KMS-11 (cell line): ENCODE measurements around the gene NIT2.

Experiments
- H2AFZ ChIP-seq: fragments of 200-600 bp; sonication (generic); 2 replicates; pipeline ENCODE4 v1.6.1; 2016; ENCODE audit warnings: antibody characterized with exemption, mixed run types, low read depth
- H3K27ac ChIP-seq: fragments of 200-600 bp; sonication (generic); 2 replicates; pipeline ENCODE4 v1.6.1; 2016; ENCODE audit warnings: mild to moderate bottlenecking, mixed run types
- H3K27me3 ChIP-seq: fragments of 200-600 bp; sonication (generic); 2 replicates; pipeline ENCODE4 v1.6.1; 2017; ENCODE audit warnings: mild to moderate bottlenecking, low read depth, mixed run types, moderate library complexity; ENCODE audit not compliant: insufficient read depth
- H3K36me3 ChIP-seq: fragments of 200-600 bp; sonication (generic); 2 replicates; pipeline ENCODE4 v1.6.1; 2017; ENCODE audit warnings: mild to moderate bottlenecking, mixed run types; ENCODE audit not compliant: insufficient read depth
- H3K4me1 ChIP-seq: fragments of 200-600 bp; sonication (generic); 2 replicates; pipeline ENCODE4 v1.6.1; 2016; ENCODE audit warnings: mild to moderate bottlenecking, low read depth, mixed run types; ENCODE audit not compliant: poor library complexity, severe bottlenecking
- H3K4me2 ChIP-seq: fragments of 200-600 bp; sonication (generic); 2 replicates; pipeline ENCODE4 v1.7.0; 2016; ENCODE audit warnings: mild to moderate bottlenecking, mixed run types
- H3K4me3 ChIP-seq: fragments of 200-600 bp; sonication (generic); IDR thresholded peaks from 2 replicates; pipeline ENCODE4 v1.6.1; 2017; ENCODE audit warnings: low read depth, low read length, mixed read lengths; ENCODE audit not compliant: insufficient read depth
- H3K79me2 ChIP-seq: fragments of 200-600 bp; sonication (generic); 2 replicates; pipeline ENCODE4 v1.6.1; 2016; ENCODE audit warnings: low read depth, mixed run types; ENCODE audit not compliant: insufficient read depth
- H3K9ac ChIP-seq: fragments of 200-600 bp; sonication (generic); 2 replicates; pipeline ENCODE4 v1.6.1; 2016; ENCODE audit warnings: mild to moderate bottlenecking, mixed run types
- H4K20me1 ChIP-seq: fragments of 200-600 bp; sonication (generic); 2 replicates; pipeline ENCODE4 v1.6.1; 2016; ENCODE audit warnings: mild to moderate bottlenecking, mixed run types; ENCODE audit not compliant: insufficient read depth
- CTCF ChIP-seq: fragments of 200-600 bp; sonication (generic); conservative IDR thresholded peaks from 2 replicates; pipeline ENCODE4 v1.6.1; 2017; ENCODE audit warnings: low read depth, mild to moderate bottlenecking, antibody characterized with exemption, low read length, moderate library complexity, mixed read lengths

NIT2 gene

DNA sequence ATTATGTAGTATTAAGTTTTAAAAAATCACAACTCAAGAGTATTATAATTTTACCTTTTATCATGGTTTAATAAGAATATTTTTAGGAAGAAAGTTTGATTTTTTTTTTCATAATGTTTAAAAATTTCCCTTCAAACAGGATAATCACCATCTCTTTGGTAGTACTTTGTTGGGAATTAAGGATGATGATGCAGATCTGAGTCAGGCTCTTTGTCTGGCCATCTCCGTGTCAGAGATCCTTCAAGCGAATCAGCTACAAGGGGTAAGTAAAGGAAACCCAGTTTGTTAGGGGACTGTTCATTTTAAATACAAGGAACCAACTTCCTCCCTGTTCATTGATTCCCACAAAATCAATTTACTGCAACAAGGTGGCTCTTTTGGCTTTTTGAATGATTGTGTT is 36.8 kb upstream of the NIT2 start:
- Histone ChIP-seq H3K27ac (no peak overlapping the region), H2AFZ (no peak overlapping the region), H3K79me2 (no peaks in the 10 kb centered on the region), H3K27me3 (no peaks in the 10 kb centered on the region), H3K4me1 (peaks cover under 1% of the 10 kb centered on the region), H4K20me1 (no peaks in the 10 kb centered on the region), H3K4me2 (no peak overlapping the region), H3K4me3 (no peak overlapping the region), H3K36me3 (no peaks in the 10 kb centered on the region), H3K9ac (no peak overlapping the region)
- no peak for TF ChIP-seq CTCF

DNA sequence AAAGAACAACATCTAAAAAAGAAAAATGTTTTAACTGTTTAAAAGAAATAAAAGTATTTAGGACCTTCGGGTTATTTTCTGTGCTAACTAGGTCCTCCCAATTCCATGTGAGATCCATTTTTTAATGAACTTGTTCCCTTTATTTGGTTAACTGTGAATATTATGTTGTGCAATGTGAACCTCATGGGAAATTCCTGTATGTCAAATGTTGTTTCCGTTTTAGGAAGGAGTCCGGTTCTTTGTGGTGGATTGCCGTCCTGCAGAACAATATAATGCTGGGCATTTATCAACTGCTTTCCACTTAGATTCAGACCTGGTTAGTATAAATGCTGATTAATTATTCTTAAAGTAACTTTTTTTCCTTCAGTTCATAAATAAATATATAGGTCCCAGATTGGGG is 35.5 kb upstream of the NIT2 start:
- no peak overlapping the region for H3K27ac ChIP-seq
- no peak overlapping the region for H3K4me3 ChIP-seq
- H3K4me1 ChIP-seq = no peaks in the 10 kb centered on the region
- no peaks in the 10 kb centered on the region for H3K27me3 ChIP-seq
- no peaks in the 10 kb centered on the region for H4K20me1 ChIP-seq
- no peak for TF ChIP-seq CTCF
- H3K4me2 ChIP-seq = no peak overlapping the region
- no peaks in the 10 kb centered on the region for H3K36me3 ChIP-seq
- H3K9ac ChIP-seq = no peak overlapping the region
- no peak overlapping the region for H2AFZ ChIP-seq
- no peaks in the 10 kb centered on the region for H3K79me2 ChIP-seq

DNA sequence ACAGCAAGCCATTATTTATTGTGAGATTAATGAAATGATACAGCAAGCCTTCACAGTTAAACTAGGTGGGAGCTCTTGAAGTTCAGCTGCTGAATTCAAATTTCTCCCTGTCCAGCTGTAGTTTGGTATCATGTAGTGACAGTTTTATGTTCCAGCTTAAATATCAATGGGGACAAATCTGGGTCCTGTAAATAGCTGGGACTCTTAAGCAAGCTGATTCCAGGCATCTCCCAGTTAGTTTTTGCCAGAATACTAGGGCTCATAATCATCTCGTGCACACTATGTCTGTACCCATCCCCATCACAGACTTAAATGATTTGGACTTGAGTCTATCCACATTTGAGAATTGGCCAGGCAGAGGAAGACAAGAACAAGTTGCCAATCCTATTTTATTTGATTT is 27.9 kb upstream of the NIT2 start:
- no peaks in the 10 kb centered on the region for H3K27me3 ChIP-seq
- H2AFZ ChIP-seq = no peak overlapping the region
- H3K4me2 ChIP-seq = no peak overlapping the region
- no peaks in the 10 kb centered on the region for H3K36me3 ChIP-seq
- TF ChIP-seq CTCF = no peak
- H3K4me3 ChIP-seq = no peak overlapping the region
- no peak overlapping the region for H3K9ac ChIP-seq
- no peaks in the 10 kb centered on the region for H3K79me2 ChIP-seq
- peaks cover 15% of the 10 kb centered on the region for H3K4me1 ChIP-seq
- H3K27ac ChIP-seq = no peak overlapping the region
- H4K20me1 ChIP-seq = no peaks in the 10 kb centered on the region

GRCh38 chr3:100310355-100310965 is 24.1 kb upstream of the NIT2 start:
- no peak overlapping the region for H3K9ac ChIP-seq
- peaks cover 24% of the 10 kb centered on the region for H3K4me1 ChIP-seq
- H2AFZ ChIP-seq = no peak overlapping the region
- H3K4me2 ChIP-seq = no peak overlapping the region
- no peaks in the 10 kb centered on the region for H3K27me3 ChIP-seq
- H3K36me3 ChIP-seq = no peaks in the 10 kb centered on the region
- no peak overlapping the region for H3K27ac ChIP-seq
- H4K20me1 ChIP-seq = no peaks in the 10 kb centered on the region
- no peak for TF ChIP-seq CTCF
- no peak overlapping the region for H3K4me3 ChIP-seq
- H3K79me2 ChIP-seq = no peaks in the 10 kb centered on the region
